ENCODE data around the gene DNAJB8. TPM values are rescaled to one million over a fixed set of nuclear protein-coding genes. Genes with fewer than 3 reads are reported as not detected.

Gene DNAJB8
- total RNA-seq (2022; extraction: Qiagen RNA extraction) = not detected in 5 replicates

GRCh38 chr3:128466840-128467541 lies at the start of gene DNAJB8:
Gene DNAJB8, minus strand, starts transcription at chr3:128466890. Its CDS starts 3,645 bp downstream, at chr3:128463245.

GRCh38 chr3:128492671-128493569 lies 26.2 kb upstream of the DNAJB8 start, which contains the start of gene GATA2:
Gene GATA2, minus strand, starts transcription at chr3:128493201. Its CDS starts 6,170 bp downstream, at chr3:128487031.

Other genes with a start within 250 kb of the DNAJB8 start
- 3.7 to 5.6 TPM (median 5.1 TPM) in 5 replicates for gene GATA2, start 26.3 kb upstream of the DNAJB8 start, total RNA-seq (2022; extraction: Qiagen RNA extraction)
- 157 to 190 TPM (median 163 TPM) in 5 replicates for gene RPN1, start 183.9 kb upstream of the DNAJB8 start, total RNA-seq (2022; extraction: Qiagen RNA extraction)

All from A549 treated with Hydrocortisone at 1 μM for 4 hours (cell line).